Measurements from ENCODE around the gene LRG1. TPM values are rescaled to one million over a fixed set of nuclear protein-coding genes. Genes with fewer than 3 reads are reported as not detected.

Gene LRG1
- total RNA-seq, result 10 to 100 TPM; 11.6 to 31.8 TPM
- long read RNA-seq, transcript LRG1-201 (2 exons, 3,036 nt), result major isoform, 134 of 139 reads
- long read RNA-seq, partial matches to known transcripts, result 0 of 139 reads
- long read RNA-seq, other reads (novel, unspliced or antisense), result 5 of 139 reads

DNA sequence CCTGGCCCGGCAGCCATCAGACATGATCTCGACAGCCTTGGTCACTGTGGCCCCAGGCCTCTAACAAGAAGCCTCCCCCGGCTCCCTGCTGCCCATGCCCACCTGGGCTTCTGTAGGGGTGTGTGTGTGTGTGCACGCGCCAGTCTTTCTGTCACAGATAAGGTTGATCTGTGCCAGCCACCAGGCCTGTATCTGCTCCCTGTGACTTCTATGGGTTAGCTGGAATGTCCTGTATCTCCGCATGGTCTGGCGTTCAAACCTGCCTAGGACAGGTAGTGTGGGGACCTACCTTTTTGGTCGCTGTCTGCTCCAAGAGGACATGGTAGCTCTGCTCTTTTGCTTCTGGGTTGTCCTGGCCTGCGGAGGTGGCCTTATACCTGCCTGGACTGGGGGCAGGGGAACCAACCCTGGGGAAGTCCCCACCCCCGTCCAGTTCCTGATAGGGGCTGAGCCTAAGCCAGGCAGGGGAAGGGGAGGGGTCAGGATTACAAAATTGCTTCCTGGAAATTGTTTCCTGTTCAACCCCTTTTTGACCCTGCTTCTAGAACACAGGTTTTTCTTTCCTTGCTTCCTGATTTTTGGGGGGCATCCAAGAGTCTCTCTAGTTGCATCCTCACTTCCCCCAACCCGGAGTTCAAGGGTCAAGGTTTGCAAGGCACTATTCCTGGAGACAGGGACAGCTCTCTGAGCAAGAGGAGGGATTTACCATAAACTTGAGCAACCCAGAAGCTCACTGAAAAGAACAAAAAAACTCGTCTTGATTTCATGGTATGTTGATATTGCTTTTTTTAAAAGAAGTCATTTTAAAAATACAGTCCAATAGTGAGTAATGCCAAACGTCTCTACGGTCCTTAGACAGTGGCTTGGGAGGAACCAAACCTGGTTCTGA lies at the start of gene LRG1:
Gene LRG1 (minus strand): TSS at position 344 of the 889 bp plus-strand sequence. CDS start 23 bp downstream, at position 321.
- ATAC-seq (peak; percentile 94), DNase-seq (peak; percentile 80 to 91)
- intact Hi-C loops (cut with DNase I, micrococcal nuclease), result no loop called here

- DNase-seq (no peak), ATAC-seq (no peak)
- intact Hi-C loops (cut with DNase I, micrococcal nuclease), result no loop called here
Observed at GRCh38 chr19:4588291-4588761, 48.5 kb upstream of the LRG1 start.

DNA sequence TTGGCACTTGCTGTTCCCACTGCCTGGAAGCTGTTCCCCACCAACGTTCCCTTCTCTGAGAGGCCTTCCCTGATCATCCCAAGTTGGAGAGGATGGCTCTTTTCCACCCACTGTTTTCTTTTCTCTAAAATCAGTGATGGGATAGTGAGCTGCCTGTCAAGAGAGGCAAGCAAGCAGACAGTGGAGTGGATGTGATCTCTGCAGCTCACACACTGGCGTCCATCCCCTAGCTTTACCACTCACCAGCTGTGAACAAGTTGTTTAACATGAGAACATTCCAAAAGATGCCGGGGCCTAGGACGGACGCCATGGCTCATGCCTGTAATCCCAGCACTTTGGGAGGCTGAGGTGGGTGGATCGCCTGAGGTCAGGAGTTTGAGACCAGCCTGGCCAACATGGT lies 47.7 kb upstream of the LRG1 start:
- intact Hi-C loops (cut with DNase I, micrococcal nuclease), result no loop called here
- ATAC-seq, result no peak
- DNase-seq, result no peak

- DNase-seq (no peak), ATAC-seq (no peak)
- intact Hi-C loops (cut with DNase I, micrococcal nuclease), result no loop called here
Observed at GRCh38 chr19:4586691-4587090, 46.9 kb upstream of the LRG1 start.

DNA sequence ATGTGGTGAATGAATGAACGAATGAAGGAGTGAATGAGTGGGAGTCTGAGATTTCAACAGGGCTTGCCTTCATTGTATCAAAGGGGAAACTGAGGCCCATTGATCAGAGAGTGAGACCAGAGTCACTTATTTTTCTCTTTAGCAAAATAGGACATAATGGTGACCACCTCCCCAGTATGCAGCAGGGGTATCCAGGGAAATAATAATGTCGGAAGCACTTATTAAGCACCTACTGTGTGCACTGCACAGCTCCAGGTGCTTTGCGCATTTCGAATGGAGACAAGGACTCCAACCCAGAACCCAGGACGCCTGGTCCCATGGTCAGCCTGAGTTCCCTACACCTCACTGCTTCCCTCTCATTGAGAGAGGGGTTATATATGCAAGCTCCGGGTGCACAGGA lies 46.4 kb upstream of the LRG1 start:
- intact Hi-C loops (cut with DNase I, micrococcal nuclease), result no loop called here
- no peak for DNase-seq
- no peak for ATAC-seq

DNA sequence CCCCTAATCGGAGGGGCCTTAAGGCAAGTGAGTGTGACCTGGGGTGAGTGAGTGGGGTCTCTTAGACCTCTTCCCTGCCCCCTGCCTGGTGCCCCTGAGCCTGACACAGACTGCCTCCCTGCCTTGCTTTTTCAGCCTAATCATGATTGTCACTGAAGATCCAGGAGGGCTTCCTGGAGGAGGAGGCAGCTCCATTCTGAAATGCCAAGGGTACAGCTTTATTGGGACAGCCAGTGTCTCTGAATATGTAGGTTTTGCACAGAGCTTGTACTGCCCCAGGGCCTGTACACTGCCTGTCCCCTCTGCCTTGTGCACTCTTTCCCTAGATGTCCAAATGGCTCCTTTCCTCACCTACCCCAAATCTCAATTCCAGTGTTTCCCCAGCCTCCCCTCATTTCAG lies 45.7 kb upstream of the LRG1 start:
- no peak for ATAC-seq
- intact Hi-C loops (cut with DNase I, micrococcal nuclease), result no loop called here
- DNase-seq, result no peak

DNA sequence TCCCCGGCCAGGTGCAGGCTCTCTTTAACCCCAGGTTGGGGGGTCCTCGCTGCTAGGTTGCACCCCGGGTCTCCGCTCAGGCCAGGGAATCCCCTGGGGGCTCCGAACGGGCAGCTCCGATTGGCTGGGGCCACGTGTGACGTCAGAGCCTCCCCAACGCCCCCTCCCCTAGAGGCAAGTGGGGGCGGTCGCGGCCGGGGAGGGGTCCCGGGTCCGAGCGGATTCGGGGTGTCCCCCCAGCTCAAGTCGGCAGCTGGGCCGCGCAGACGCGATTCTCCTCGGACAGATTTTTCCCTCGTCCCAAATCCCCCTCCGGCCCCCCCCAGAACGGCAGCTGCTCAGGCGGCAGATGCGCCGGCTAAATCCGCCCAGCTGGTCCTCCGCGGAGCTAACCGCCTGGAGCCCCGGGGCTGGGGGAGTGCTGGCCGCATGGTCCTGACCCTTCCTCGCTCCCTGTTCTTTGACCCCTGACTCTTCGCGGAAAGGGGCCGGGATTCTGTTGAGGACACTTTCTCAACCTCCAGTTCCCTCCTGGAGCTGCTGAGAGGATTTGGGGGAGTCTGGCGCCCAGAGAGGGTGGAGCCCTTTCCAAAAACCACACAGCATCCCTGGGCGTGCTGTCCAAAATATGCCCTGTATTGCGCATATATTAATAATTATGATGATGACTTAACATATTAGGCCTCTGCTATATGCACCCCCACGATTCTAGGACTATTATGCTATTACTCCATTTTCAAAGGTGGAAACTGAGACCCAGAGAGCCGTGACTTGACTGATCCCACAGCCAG lies 45.0 kb upstream of the LRG1 start:
- intact Hi-C loops (cut with DNase I, micrococcal nuclease), result no loop called here
- ATAC-seq, result no peak

GRCh38 chr19:4583961-4584669 lies 44.3 kb upstream of the LRG1 start:
- ATAC-seq (peak; percentile 44), DNase-seq (no peak)
- intact Hi-C loops (cut with DNase I, micrococcal nuclease), result no loop called here

More for the DNA sequence above, 45.0 kb upstream of the LRG1 start:
- DNase-seq, result no peak

GRCh38 chr19:4582980-4583842 lies 43.4 kb upstream of the LRG1 start:
- DNase-seq (no peak), ATAC-seq (no peak)
- intact Hi-C loops (cut with DNase I, micrococcal nuclease), result no loop called here

DNA sequence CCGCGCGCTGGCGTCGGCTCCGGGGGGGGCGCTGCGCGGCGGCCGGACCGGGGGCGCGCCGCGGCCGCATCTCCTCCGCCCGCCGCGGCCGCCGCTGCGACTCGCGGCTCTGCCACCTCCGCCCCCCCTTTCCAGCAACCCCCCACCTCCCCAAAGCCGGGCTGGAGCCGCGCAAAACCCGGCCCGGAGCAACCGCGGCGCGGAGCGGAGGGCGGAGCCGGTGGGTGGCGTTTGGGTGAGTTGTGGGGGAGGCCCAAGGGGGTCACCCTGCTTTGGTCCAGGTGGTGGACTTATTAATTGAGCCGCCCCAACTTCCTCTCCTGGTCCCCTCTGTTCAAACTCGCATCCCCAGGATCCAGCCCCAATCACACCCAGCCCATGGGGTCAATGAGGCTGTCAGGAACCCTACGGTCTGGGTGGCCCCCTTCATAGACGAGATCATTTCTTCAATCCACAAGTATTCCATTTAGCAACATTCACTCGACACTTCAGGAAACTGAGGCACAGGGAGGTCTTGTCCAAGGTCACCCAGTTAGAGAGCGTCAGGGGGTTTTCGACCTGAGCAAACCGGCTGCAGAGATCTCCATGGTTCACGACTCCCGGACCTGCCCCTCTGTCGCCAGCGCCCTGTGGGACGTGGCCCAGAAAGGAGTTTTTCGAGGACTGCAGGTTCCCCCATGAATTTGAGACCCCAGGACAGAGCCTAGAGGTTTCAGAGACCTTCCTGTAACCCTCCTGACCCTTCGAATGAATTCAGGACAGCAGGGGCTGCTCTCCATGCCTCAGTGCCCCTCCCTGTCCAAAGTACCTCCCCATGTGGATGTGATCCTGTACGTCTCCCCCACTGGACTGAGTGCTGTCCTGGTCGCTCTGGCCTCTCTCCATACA lies 42.1 kb upstream of the LRG1 start:
- DNase-seq (no peak), ATAC-seq (no peak)
- intact Hi-C loops (cut with DNase I, micrococcal nuclease), result no loop called here

- DNase-seq (no peak), ATAC-seq (no peak)
- intact Hi-C loops (cut with DNase I, micrococcal nuclease), result no loop called here
Observed at GRCh38 chr19:4580961-4581665, 41.3 kb upstream of the LRG1 start.

- DNase-seq (no peak), ATAC-seq (no peak)
- intact Hi-C loops (cut with DNase I, micrococcal nuclease), result no loop called here
Observed at GRCh38 chr19:4580021-4580901, 40.4 kb upstream of the LRG1 start.

- DNase-seq, result no peak
- no peak for ATAC-seq
- intact Hi-C loops (cut with DNase I, micrococcal nuclease), result loop anchor here (10.0 kb wide), 1 partner anchor 55 kb away; the partner anchor contains the start of gene TNFAIP8L1 (in 2 of the 2)
Observed at GRCh38 chr19:4579389-4579788, 39.6 kb upstream of the LRG1 start.

- ATAC-seq, result no peak
- intact Hi-C loops (cut with DNase I, micrococcal nuclease), result loop anchor here (10.0 kb wide), 1 partner anchor 56 kb away; the partner anchor contains the start of gene TNFAIP8L1 (in 2 of the 2)
- DNase-seq, result no peak
Observed at GRCh38 chr19:4578552-4579248, 38.9 kb upstream of the LRG1 start.

All from left colon (tissue), 2 donors.